Measurements from ENCODE around the gene AKAP13. TPM values are rescaled to one million over a fixed set of nuclear protein-coding genes. Genes with fewer than 3 reads are reported as not detected.

AKAP13 gene
- total and polyA plus RNA-seq, 2 of the 13 experiments (the other 11 are each of a cell fraction or from before 2014, with no cell fraction given) = 6.7 to 27.1 TPM

DNA sequence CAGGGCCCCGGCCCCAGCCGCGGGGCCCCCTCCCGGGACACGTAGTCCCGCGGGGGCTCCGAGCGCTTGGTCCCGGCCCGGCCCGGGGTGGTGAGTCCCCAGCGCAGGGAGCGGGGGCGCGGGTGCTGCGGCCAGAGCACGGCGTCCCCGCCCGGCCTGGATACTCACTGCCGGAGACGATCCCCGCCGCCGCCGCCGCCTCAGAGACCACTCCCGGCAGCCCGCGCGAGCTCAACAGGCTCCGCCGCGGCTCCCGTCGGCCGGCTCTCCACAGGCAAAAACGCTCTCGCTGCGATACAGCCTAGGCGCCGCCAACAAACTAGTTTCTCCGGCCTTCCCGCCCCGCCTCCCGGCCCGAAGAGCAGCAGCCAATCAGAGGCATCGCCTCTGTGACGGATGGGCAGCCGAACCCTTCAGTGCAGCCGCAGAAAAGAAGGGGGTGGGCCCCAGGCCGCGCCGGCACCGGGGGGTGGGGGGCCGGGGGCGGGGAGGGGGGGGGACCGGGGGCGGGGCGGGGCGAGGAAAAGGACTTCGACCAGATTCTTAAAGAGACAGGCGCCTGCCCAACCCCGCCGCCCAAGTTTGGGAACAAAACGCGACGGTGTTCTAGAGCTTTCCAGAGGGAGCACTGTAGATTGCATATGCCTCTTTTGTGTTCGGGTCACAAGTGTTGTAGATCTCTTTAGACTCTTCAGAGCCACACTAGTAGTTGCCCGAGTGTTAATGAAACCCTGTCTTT, 414.4 kb downstream of the AKAP13 start, which contains the start of gene KLHL25 (continued):
- TF ChIP-seq, protein P1, sequence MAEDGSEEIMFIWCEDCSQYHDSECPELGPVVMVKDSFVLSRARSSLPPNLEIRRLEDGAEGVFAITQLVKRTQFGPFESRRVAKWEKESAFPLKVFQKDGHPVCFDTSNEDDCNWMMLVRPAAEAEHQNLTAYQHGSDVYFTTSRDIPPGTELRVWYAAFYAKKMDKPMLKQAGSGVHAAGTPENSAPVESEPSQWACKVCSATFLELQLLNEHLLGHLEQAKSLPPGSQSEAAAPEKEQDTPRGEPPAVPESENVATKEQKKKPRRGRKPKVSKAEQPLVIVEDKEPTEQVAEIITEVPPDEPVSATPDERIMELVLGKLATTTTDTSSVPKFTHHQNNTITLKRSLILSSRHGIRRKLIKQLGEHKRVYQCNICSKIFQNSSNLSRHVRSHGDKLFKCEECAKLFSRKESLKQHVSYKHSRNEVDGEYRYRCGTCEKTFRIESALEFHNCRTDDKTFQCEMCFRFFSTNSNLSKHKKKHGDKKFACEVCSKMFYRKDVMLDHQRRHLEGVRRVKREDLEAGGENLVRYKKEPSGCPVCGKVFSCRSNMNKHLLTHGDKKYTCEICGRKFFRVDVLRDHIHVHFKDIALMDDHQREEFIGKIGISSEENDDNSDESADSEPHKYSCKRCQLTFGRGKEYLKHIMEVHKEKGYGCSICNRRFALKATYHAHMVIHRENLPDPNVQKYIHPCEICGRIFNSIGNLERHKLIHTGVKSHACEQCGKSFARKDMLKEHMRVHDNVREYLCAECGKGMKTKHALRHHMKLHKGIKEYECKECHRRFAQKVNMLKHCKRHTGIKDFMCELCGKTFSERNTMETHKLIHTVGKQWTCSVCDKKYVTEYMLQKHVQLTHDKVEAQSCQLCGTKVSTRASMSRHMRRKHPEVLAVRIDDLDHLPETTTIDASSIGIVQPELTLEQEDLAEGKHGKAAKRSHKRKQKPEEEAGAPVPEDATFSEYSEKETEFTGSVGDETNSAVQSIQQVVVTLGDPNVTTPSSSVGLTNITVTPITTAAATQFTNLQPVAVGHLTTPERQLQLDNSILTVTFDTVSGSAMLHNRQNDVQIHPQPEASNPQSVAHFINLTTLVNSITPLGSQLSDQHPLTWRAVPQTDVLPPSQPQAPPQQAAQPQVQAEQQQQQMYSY (CRISPR knock-in tag; IDR thresholded peaks at IDR 0.05) = no peak
- TF ChIP-seq ZNF333 (CRISPR knock-in tag; IDR thresholded peaks at IDR 0.05; ENCODE audit: borderline replicate concordance) (no peak), NFE2 (CRISPR knock-in tag; IDR thresholded peaks at IDR 0.05) (no peak), ONECUT2 (CRISPR knock-in tag; IDR thresholded peaks at IDR 0.05) (no peak), ZNF879 (CRISPR knock-in tag; IDR thresholded peaks at IDR 0.05) (no peak), CCAR2 (optimal IDR thresholded peaks at IDR 0.05; ENCODE audit: low read depth, low read length) (no peak), ARHGAP35 (CRISPR knock-in tag; IDR thresholded peaks at IDR 0.05; ENCODE audit: borderline replicate concordance) (no peak), THAP7 (CRISPR knock-in tag; IDR thresholded peaks at IDR 0.05) (no peak), ZBTB46 (CRISPR knock-in tag; IDR thresholded peaks at IDR 0.05; ENCODE audit: borderline replicate concordance) (no peak), SMYD3 (CRISPR knock-in tag; IDR thresholded peaks at IDR 0.05) (no peak), HOXA7 (CRISPR knock-in tag; IDR thresholded peaks at IDR 0.05) (no peak), CEBPB (IDR thresholded peaks at IDR 0.05; ENCODE audit: borderline replicate concordance, low read depth, low read length) (no peak), HMG20A (CRISPR knock-in tag; IDR thresholded peaks at IDR 0.05; ENCODE audit: borderline replicate concordance) (no peak), ZNF30 (CRISPR knock-in tag; IDR thresholded peaks at IDR 0.05) (no peak), ZNF549 (CRISPR knock-in tag; IDR thresholded peaks at IDR 0.05) (no peak)
- TF ChIP-seq, protein P2, sequence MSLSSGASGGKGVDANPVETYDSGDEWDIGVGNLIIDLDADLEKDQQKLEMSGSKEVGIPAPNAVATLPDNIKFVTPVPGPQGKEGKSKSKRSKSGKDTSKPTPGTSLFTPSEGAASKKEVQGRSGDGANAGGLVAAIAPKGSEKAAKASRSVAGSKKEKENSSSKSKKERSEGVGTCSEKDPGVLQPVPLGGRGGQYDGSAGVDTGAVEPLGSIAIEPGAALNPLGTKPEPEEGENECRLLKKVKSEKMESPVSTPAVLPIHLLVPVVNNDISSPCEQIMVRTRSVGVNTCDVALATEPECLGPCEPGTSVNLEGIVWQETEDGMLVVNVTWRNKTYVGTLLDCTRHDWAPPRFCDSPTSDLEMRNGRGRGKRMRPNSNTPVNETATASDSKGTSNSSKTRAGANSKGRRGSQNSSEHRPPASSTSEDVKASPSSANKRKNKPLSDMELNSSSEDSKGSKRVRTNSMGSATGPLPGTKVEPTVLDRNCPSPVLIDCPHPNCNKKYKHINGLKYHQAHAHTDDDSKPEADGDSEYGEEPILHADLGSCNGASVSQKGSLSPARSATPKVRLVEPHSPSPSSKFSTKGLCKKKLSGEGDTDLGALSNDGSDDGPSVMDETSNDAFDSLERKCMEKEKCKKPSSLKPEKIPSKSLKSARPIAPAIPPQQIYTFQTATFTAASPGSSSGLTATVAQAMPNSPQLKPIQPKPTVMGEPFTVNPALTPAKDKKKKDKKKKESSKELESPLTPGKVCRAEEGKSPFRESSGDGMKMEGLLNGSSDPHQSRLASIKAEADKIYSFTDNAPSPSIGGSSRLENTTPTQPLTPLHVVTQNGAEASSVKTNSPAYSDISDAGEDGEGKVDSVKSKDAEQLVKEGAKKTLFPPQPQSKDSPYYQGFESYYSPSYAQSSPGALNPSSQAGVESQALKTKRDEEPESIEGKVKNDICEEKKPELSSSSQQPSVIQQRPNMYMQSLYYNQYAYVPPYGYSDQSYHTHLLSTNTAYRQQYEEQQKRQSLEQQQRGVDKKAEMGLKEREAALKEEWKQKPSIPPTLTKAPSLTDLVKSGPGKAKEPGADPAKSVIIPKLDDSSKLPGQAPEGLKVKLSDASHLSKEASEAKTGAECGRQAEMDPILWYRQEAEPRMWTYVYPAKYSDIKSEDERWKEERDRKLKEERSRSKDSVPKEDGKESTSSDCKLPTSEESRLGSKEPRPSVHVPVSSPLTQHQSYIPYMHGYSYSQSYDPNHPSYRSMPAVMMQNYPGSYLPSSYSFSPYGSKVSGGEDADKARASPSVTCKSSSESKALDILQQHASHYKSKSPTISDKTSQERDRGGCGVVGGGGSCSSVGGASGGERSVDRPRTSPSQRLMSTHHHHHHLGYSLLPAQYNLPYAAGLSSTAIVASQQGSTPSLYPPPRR (CRISPR knock-in tag; IDR thresholded peaks at IDR 0.05; ENCODE audit: borderline replicate concordance) = no peak
